ENCODE measurements around the gene APP.

Gene APP

DNA sequence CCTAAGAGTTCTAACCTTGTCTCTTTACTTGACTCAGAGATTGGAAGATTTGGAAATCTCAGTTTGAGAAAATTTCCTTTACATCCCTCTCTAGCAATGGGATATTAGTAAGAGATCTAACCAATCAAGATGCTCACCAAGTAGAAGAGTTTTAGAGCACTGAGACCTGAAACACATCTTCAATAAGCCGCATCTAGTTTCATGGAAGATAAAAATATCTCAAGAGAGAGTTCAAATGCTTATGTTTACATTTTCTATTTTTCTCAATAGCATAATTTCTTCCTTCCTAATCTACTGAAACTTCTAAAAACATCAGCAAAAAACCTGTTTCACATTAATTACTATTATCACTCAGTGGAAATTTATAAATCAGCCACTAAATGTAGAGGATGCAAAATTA, 165.1 kb downstream of the APP start:
- TF ChIP-seq, protein P1, sequence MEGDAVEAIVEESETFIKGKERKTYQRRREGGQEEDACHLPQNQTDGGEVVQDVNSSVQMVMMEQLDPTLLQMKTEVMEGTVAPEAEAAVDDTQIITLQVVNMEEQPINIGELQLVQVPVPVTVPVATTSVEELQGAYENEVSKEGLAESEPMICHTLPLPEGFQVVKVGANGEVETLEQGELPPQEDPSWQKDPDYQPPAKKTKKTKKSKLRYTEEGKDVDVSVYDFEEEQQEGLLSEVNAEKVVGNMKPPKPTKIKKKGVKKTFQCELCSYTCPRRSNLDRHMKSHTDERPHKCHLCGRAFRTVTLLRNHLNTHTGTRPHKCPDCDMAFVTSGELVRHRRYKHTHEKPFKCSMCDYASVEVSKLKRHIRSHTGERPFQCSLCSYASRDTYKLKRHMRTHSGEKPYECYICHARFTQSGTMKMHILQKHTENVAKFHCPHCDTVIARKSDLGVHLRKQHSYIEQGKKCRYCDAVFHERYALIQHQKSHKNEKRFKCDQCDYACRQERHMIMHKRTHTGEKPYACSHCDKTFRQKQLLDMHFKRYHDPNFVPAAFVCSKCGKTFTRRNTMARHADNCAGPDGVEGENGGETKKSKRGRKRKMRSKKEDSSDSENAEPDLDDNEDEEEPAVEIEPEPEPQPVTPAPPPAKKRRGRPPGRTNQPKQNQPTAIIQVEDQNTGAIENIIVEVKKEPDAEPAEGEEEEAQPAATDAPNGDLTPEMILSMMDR (IDR thresholded peaks at IDR 0.05; ENCODE audit: control insufficient read depth, extremely low read depth, insufficient read depth) = no peak
- H3K4me3 ChIP-seq (ENCODE audit: low read depth, low read length) = no peak overlapping the region
- DNase-seq (ENCODE audit: low read depth) = no peak

DNA sequence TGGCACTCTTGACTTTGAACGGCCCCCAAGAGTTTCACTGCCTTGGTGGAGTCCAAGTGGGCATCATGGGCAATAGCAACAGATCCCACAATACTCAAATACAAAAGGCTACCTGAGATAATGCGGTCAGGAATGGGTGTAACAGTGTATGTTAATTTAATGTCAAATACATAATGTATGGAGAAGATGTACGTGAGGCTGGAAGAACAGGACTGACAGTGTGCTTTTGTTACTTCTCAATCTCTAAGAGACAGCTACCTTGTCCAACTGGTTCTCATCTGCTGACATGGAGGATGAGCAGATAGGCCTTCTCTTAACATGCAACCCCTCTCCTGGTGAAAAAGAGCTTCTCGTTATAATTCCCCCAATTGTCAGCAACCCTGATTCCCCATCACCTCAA, 167.2 kb downstream of the APP start:
- DNase-seq (ENCODE audit: low read depth) = no peak
- H3K4me3 ChIP-seq (ENCODE audit: low read depth, low read length) = no peak overlapping the region
- TF ChIP-seq, protein P1 (IDR thresholded peaks at IDR 0.05; ENCODE audit: control insufficient read depth, extremely low read depth, insufficient read depth) = no peak

DNA sequence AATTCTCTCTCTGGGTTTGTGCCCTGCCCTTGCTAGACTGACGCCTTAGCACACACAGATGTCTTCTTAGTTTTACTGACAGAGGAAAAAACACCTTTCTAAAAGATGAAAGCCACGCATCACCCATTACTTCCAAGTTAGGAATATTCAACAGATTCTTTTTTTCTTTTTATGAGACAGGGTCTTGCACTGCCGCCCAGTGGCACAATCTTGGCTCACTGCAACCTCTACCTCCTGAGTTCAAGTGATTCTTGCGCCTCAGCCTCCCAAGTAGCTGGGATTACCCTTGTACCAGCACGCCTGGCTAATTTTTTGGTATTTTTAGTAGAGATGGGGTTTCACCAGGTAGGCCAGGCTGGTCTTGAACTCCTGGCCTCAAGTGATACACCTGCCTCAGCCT, 169.2 kb downstream of the APP start:
- no peak overlapping the region for H3K4me3 ChIP-seq (ENCODE audit: low read depth, low read length)
- TF ChIP-seq, protein P1 (IDR thresholded peaks at IDR 0.05; ENCODE audit: control insufficient read depth, extremely low read depth, insufficient read depth) = no peak
- DNase-seq (ENCODE audit: low read depth) = no peak

DNA sequence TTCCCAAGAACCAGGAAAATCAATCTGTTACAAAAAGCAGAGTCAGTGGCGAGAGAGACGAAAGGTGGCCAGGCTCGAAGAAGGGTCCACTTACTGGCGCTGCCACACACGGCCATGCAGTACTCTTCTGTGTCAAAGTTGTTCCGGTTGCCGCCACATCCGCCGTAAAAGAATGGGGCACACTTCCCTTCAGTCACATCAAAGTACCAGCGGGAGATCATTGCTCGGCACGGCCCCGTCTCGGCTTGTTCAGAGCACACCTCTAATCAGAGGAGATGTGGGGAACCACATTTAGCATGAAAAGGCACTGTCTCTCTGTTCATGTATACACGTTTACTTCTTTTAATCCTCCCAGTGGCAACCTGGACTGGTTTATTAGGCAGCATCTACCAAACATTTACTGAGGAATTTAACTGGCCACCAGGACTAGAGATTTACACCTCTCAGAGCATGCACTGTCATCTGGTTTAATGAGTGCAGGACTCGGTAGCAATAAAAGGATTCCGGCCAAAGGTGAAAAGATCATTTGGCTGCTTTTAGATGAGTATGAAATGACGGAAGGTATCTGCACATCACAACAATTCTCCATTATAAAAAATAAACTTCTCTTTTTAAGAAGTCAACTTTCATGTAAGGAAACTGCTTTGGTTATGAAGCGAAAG, 170.5 kb downstream of the APP start:
- DNase-seq (ENCODE audit: low read depth) = no peak
- no peak overlapping the region for H3K4me3 ChIP-seq (ENCODE audit: low read depth, low read length)
- TF ChIP-seq, protein P1 (IDR thresholded peaks at IDR 0.05; ENCODE audit: control insufficient read depth, extremely low read depth, insufficient read depth) = no peak

DNA sequence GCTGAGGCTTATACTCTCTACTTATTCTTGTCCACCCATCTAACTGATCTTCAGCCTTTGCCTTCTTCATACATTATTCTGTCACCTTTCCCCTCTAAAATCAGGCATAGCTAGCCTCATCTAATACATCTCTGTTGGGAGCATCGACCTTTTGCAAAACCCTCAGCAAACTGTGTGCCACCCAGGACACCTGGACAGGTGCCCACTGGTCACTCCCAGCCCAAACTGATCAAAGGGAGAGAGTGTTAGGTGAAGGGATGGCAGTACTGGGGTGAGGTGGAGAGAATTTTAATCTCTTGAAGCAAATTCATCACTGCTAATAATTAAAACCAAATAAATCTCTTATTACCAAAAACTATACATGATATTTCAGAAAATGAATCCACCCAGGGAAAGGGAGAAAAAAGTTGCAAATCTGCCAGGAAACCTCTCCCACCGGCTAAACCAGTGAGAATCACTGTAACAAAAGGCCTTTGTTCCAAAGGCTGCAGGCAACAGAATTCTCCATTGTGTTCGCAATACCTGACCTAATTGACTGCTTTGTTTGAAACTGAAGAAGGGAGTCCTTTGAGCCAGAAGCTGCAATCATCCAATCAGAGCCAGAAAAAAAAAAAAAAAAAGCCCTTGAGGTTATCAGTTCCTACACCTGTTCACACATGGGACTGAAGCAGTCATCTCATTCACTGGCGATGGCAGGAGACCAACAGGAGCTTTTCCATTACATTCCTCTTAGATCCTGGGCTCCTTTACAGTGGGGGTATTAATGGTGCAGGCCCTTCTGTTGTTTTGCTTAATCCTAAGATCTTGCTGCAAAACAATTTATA, 172.6 kb downstream of the APP start:
- H3K4me3 ChIP-seq (ENCODE audit: low read depth, low read length) = no peak overlapping the region
- no peak for DNase-seq (ENCODE audit: low read depth)
- TF ChIP-seq, protein P1 (IDR thresholded peaks at IDR 0.05; ENCODE audit: control insufficient read depth, extremely low read depth, insufficient read depth) = no peak

DNA sequence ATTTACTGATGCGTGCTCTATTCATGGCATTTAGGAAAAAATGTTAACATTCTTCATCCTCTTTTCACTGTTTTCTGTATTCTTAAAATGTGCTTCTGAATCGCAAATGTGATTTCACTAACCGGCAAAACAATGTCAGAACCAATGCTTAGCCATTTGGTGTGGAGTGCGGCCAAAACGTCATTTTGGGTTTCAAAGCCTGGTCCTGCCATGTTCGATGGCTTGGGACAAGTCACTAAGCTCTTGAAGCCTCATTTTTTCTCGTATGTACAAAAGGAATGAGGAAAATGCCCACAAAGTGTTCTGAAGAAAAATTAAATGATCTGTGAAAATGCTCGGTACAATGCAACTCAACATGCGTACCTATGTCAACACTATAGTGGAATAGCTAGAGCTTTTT, 175.3 kb downstream of the APP start:
- no peak overlapping the region for H3K4me3 ChIP-seq (ENCODE audit: low read depth, low read length)
- TF ChIP-seq, protein P1 (IDR thresholded peaks at IDR 0.05; ENCODE audit: control insufficient read depth, extremely low read depth, insufficient read depth) = no peak
- DNase-seq (ENCODE audit: low read depth) = no peak
